Neutrophil (primary cell): ENCODE measurements around the gene SNAP23.

ENCODE experiments used
- H3K27ac ChIP-seq: fragments of 200-600 bp; sonication (generic); 2 replicates; pipeline ENCODE4 v1.5.1; 2016; ENCODE audit warnings: mild to moderate bottlenecking, moderate library complexity
- H3K27me3 ChIP-seq: fragments of 200-600 bp; sonication (generic); 2 replicates; pipeline ENCODE4 v1.6.0; 2016; ENCODE audit warnings: mild to moderate bottlenecking
- H3K36me3 ChIP-seq: fragments of 200-600 bp; sonication (generic); 2 replicates; pipeline ENCODE4 v1.5.1; 2017
- H3K4me1 ChIP-seq, 2 experiments: fragments of 200-600 bp in 1 of 2; sonication (generic) in 1 of 2; 1 replicate in 1 of 2; 2 replicates in 1 of 2; pipeline versions ENCODE4 v1.5.1 to v1.6.1; 2013 to 2016; ENCODE audit warnings: low read depth in 1 of 2, low read length in 1 of 2, mild to moderate bottlenecking in 1 of 2, moderate library complexity in 1 of 2; ENCODE audit not compliant: control insufficient read depth in 1 of 2, insufficient read depth in 1 of 2
- H3K4me3 ChIP-seq, 2 experiments: fragments of 200-600 bp in 1 of 2; sonication (generic) in 1 of 2; 1 replicate in 1 of 2; 2 replicates in 1 of 2; pipeline ENCODE4 v1.5.1; 2013 to 2016; ENCODE audit warnings: low read depth in 1 of 2, low read length in 1 of 2, mild to moderate bottlenecking in 1 of 2, moderate library complexity in 1 of 2
- H3K9me3 ChIP-seq: fragments of 200-600 bp; sonication (generic); 2 replicates; pipeline ENCODE4 v1.5.1; 2016
- CTCF ChIP-seq: fragments of 200-600 bp; sonication (generic); IDR thresholded peaks from 2 replicates; pipeline ENCODE4 v1.5.1; 2016; ENCODE audit warnings: antibody characterized with exemption

SNAP23 gene

DNA sequence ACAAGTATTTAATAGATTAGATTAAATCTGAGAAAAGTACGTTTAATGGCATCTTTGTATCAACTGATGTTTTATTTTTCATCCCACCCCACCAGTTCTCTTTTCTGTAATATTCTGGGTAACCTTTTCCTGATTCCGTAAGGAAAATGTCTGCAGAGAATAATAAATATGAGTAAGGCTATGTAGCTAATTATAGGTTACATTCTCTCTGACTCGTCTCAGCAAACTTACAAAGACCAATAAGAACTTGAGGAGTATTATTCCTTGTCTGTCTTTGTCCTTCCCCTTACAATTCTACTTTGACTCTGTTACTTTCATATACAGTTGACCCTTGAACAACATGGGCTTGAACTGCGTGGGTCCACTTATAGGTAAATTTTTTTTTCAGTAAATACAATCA lies 12.1 kb downstream of the SNAP23 start:
- TF ChIP-seq CTCF: no peak
- no peaks in the 10 kb centered on the region for H3K9me3 ChIP-seq
- peaks cover 43% of the 10 kb centered on the region in 2 experiments for H3K4me1 ChIP-seq
- H3K27ac ChIP-seq: no peak overlapping the region
- H3K27me3 ChIP-seq: no peaks in the 10 kb centered on the region
- H3K36me3 ChIP-seq: peaks cover 16% of the 10 kb centered on the region
- H3K4me3 ChIP-seq: no peak overlapping the region

GRCh38 chr15:42508263-42508690 lies 12.8 kb downstream of the SNAP23 start:
- peaks cover 23% of the 10 kb centered on the region for H3K36me3 ChIP-seq
- TF ChIP-seq CTCF: no peak
- peak overlapping the region; percentile 53 for H3K27ac ChIP-seq
- peaks cover 36% of the 10 kb centered on the region in 2 experiments for H3K4me1 ChIP-seq
- no peaks in the 10 kb centered on the region for H3K9me3 ChIP-seq
- no peaks in the 10 kb centered on the region for H3K27me3 ChIP-seq
- no peak overlapping the region for H3K4me3 ChIP-seq

DNA sequence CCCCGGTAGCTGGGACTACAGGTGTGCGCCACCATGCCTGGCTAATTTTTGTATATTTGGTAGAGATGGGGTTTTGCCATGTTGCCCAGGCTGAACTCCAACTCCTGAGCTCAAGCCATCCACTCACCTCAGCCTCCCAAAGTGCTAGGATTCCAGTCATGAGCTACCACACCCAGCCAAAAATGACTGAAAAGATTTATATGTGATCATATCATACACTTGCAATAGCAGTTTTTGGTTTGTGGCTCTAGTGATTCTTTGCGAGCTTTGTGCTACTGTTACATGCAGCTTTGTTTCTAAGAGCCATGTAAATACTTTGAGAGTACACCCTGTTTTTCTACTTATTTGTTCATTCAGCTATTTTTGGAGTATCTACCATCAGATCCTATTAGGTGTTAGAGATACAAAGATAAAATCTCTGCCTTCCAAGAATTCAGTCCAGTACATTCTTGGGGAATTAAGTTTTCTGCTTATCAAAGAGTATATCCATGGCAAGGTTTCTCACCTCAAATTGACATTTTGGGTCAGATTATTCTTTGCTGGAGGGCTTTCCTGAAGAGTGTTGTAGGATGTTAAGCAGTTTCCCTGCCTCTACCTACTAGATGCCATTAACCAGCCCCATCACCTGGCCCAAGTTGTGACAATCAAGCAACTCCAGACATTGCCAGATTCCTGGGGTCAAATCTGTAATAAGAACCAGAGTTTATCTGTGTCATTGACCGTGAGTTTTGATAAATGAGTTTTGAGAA lies 15.0 kb downstream of the SNAP23 start:
- H3K36me3 ChIP-seq: peaks cover 45% of the 10 kb centered on the region
- TF ChIP-seq CTCF: no peak
- H3K9me3 ChIP-seq: no peaks in the 10 kb centered on the region
- no peaks in the 10 kb centered on the region for H3K27me3 ChIP-seq
- H3K27ac ChIP-seq: peak overlapping the region; percentile 86
- H3K4me3 ChIP-seq: peak overlapping the region; percentile 53 to 55
- H3K4me1 ChIP-seq: peaks cover 27 to 29% of the 10 kb centered on the region in 2 experiments

GRCh38 chr15:42511007-42511391 lies 15.6 kb downstream of the SNAP23 start:
- no peak for TF ChIP-seq CTCF
- Histone ChIP-seq H3K27ac (peak overlapping the region; percentile 86), H3K9me3 (no peaks in the 10 kb centered on the region), H3K4me3 (peak overlapping the region; percentile 53 to 55), H3K36me3 (peaks cover 50% of the 10 kb centered on the region), H3K27me3 (no peaks in the 10 kb centered on the region), H3K4me1 (peaks cover 27 to 29% of the 10 kb centered on the region in 2 experiments)

DNA sequence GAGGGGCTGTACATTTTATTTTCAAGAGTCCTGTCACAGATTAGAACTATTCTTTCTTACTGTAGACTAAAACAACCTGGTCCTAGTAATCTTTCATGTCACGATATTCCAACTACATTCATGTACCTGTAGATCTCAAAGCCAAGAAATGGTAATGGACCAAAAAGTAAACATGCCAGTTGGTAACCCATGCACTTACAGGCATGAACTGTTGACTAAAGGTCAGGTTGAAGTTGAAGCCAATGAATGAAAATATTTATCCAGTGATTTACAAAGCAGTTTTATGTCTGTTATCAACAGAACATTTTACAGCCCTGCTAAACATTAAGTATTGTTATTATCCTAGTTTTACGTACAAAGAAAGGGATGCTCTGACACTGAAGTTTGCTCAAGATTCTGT lies 27.9 kb downstream of the SNAP23 start:
- Histone ChIP-seq H3K27ac (no peak overlapping the region), H3K4me1 (no peaks in the 10 kb centered on the region), H3K27me3 (no peaks in the 10 kb centered on the region), H3K9me3 (no peaks in the 10 kb centered on the region), H3K36me3 (peaks cover 87% of the 10 kb centered on the region), H3K4me3 (no peak overlapping the region)
- no peak for TF ChIP-seq CTCF
